ENCODE results near the gene ATRN.

GRCh38 chr20:3663031-3663701 lies 192.3 kb downstream of the ATRN start, which contains the start of gene GFRA4:
- no peak for TF ChIP-seq POLR2A (IDR thresholded peaks at IDR 0.05; ENCODE audit: low read length)
- no peak for TF ChIP-seq GATA1 (IDR thresholded peaks at IDR 0.05; ENCODE audit: low read depth, low read length)
